ENCODE results near the gene DHRSX.

The DHRSX gene

DNA sequence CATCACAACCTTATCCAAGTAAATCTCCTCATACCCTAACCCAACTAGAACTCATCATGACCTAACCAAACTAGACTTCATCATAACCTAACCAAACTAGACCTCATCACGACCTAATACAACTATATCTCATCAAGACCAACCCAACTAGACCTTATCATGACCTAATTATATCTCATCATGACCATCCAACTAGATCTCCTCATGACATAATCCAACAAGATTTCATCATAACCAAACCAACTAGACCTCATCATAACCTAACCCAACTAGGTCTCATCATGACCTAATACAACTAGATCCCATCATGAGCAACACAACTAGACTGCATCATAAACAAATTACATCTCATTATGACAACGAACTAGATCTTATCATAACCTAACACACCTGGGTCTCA, 86.4 kb downstream of the DHRSX start:
- H3K4me1 ChIP-seq (ENCODE audit: control insufficient read depth, insufficient read depth, low read length), result no peaks in the 10 kb centered on the region
- H3K27ac ChIP-seq (ENCODE audit: extremely low read depth, low read depth, low read length), result no peak overlapping the region
- CTCF ChIA-PET, result no interaction called here
- no peaks in the 10 kb centered on the region for H3K9me3 ChIP-seq (ENCODE audit: control insufficient read depth, insufficient read depth, low read depth, low read length)
- no peak overlapping the region for H3K4me3 ChIP-seq (ENCODE audit: low read depth, low read length)
- TF ChIP-seq, protein P1, sequence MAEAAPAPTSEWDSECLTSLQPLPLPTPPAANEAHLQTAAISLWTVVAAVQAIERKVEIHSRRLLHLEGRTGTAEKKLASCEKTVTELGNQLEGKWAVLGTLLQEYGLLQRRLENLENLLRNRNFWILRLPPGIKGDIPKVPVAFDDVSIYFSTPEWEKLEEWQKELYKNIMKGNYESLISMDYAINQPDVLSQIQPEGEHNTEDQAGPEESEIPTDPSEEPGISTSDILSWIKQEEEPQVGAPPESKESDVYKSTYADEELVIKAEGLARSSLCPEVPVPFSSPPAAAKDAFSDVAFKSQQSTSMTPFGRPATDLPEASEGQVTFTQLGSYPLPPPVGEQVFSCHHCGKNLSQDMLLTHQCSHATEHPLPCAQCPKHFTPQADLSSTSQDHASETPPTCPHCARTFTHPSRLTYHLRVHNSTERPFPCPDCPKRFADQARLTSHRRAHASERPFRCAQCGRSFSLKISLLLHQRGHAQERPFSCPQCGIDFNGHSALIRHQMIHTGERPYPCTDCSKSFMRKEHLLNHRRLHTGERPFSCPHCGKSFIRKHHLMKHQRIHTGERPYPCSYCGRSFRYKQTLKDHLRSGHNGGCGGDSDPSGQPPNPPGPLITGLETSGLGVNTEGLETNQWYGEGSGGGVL (tag by site-specific recombination; IDR thresholded peaks at IDR 0.05), result peak; percentile 12; the same call in 1 of the 2 replicates
- 0 out of 2 replicates have a peak, but pooled peaks have one; percentile 10 for TF ChIP-seq ZNF707 (tag by site-specific recombination; IDR thresholded peaks at IDR 0.05)
- no peak for TF ChIP-seq ZNF747 (tag by site-specific recombination; IDR thresholded peaks at IDR 0.05)
- no peak for TF ChIP-seq KLF8 (tag by site-specific recombination; IDR thresholded peaks at IDR 0.05)
- TF ChIP-seq ZNF571 (tag by site-specific recombination; IDR thresholded peaks at IDR 0.05), result 0 out of 2 replicates have a peak, but pooled peaks have one; percentile 57
- TF ChIP-seq ZNF514 (tag by site-specific recombination; IDR thresholded peaks at IDR 0.05), result peak; percentile 2; the same call in 1 of the 2 replicates
- peak; percentile 32; the same call in 1 of the 2 replicates for TF ChIP-seq ZBTB21 (tag by site-specific recombination; IDR thresholded peaks at IDR 0.05)
- TF ChIP-seq, protein P2, sequence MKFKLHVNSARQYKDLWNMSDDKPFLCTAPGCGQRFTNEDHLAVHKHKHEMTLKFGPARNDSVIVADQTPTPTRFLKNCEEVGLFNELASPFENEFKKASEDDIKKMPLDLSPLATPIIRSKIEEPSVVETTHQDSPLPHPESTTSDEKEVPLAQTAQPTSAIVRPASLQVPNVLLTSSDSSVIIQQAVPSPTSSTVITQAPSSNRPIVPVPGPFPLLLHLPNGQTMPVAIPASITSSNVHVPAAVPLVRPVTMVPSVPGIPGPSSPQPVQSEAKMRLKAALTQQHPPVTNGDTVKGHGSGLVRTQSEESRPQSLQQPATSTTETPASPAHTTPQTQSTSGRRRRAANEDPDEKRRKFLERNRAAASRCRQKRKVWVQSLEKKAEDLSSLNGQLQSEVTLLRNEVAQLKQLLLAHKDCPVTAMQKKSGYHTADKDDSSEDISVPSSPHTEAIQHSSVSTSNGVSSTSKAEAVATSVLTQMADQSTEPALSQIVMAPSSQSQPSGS (tag by site-specific recombination; IDR thresholded peaks at IDR 0.05; ENCODE audit: low read depth), result peak; percentile 87
- TF ChIP-seq, protein P3, sequence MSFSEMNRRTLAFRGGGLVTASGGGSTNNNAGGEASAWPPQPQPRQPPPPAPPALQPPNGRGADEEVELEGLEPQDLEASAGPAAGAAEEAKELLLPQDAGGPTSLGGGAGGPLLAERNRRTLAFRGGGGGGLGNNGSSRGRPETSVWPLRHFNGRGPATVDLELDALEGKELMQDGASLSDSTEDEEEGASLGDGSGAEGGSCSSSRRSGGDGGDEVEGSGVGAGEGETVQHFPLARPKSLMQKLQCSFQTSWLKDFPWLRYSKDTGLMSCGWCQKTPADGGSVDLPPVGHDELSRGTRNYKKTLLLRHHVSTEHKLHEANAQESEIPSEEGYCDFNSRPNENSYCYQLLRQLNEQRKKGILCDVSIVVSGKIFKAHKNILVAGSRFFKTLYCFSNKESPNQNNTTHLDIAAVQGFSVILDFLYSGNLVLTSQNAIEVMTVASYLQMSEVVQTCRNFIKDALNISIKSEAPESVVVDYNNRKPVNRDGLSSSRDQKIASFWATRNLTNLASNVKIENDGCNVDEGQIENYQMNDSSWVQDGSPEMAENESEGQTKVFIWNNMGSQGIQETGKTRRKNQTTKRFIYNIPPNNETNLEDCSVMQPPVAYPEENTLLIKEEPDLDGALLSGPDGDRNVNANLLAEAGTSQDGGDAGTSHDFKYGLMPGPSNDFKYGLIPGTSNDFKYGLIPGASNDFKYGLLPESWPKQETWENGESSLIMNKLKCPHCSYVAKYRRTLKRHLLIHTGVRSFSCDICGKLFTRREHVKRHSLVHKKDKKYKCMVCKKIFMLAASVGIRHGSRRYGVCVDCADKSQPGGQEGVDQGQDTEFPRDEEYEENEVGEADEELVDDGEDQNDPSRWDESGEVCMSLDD (tag by site-specific recombination; IDR thresholded peaks at IDR 0.05), result no peak
- no peaks in the 10 kb centered on the region for H3K36me3 ChIP-seq (ENCODE audit: control insufficient read depth in 2 of 2, insufficient read depth in 1 of 2, low read length in 2 of 2)
- POLR2A ChIA-PET, result no interaction called here

DNA sequence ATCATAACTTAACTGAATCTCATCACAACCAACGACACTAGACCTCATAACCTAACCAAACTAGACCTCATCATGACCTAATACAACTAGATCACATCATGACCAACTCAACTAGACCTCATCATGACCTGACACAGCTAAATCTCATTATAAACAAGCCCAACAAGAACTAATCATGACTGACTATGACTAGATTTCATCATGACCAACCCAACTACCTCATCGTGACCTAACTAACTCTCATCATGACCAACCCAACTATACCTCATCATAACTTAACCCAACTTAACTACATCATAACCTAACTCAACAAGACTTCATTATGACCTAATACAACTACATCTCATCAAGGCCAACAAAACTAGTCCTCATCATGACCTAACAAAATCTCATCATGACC, 86.8 kb downstream of the DHRSX start:
- H3K4me3 ChIP-seq (ENCODE audit: low read depth, low read length), result no peak overlapping the region
- no peaks in the 10 kb centered on the region for H3K36me3 ChIP-seq (ENCODE audit: control insufficient read depth in 2 of 2, insufficient read depth in 1 of 2, low read length in 2 of 2)
- ChIA-PET CTCF (no interaction called here), POLR2A (no interaction called here)
- TF ChIP-seq ZFP37 (tag by site-specific recombination; IDR thresholded peaks at IDR 0.05) (0 out of 2 replicates have a peak, but pooled peaks have one; percentile 15), GLI2 (tag by site-specific recombination; IDR thresholded peaks at IDR 0.05; ENCODE audit: borderline replicate concordance, low read depth) (no peak), ZNF16 (tag by site-specific recombination; IDR thresholded peaks at IDR 0.05; ENCODE audit: low read depth) (no peak), ZNF148 (tag by site-specific recombination; IDR thresholded peaks at IDR 0.05; ENCODE audit: borderline replicate concordance) (0 out of 2 replicates have a peak, but pooled peaks have one; percentile 40), ZBTB17 (tag by site-specific recombination; IDR thresholded peaks at IDR 0.05) (no peak), ZNF514 (tag by site-specific recombination; IDR thresholded peaks at IDR 0.05) (peak; percentile 3; the same call in 1 of the 2 replicates), ZBTB21 (tag by site-specific recombination; IDR thresholded peaks at IDR 0.05) (peak; percentile 91), ZNF621 (tag by site-specific recombination; IDR thresholded peaks at IDR 0.05) (no peak), ZNF629 (tag by site-specific recombination; IDR thresholded peaks at IDR 0.05) (peak; percentile 79), KLF1 (tag by site-specific recombination; IDR thresholded peaks at IDR 0.05) (no peak), ZNF707 (tag by site-specific recombination; IDR thresholded peaks at IDR 0.05) (0 out of 2 replicates have a peak, but pooled peaks have one; percentile 1), ZNF341 (tag by site-specific recombination; IDR thresholded peaks at IDR 0.05; ENCODE audit: low read depth) (no peak)
- TF ChIP-seq, protein P1 (tag by site-specific recombination; IDR thresholded peaks at IDR 0.05), result peak; percentile 61
- TF ChIP-seq, protein P2 (tag by site-specific recombination; IDR thresholded peaks at IDR 0.05; ENCODE audit: low read depth), result no peak
- H3K9me3 ChIP-seq (ENCODE audit: control insufficient read depth, insufficient read depth, low read depth, low read length), result no peaks in the 10 kb centered on the region
- no peak overlapping the region for H3K27ac ChIP-seq (ENCODE audit: extremely low read depth, low read depth, low read length)
- H3K4me1 ChIP-seq (ENCODE audit: control insufficient read depth, insufficient read depth, low read length), result no peaks in the 10 kb centered on the region

Measured in HEK293 (cell line).